ENCODE data around the gene PRKAG2. TPM values are rescaled to one million over a fixed set of nuclear protein-coding genes. Genes with fewer than 3 reads are reported as not detected.

The PRKAG2 gene
- total RNA-seq, 1 experiment from 2014 or later: 73.9 TPM

DNA sequence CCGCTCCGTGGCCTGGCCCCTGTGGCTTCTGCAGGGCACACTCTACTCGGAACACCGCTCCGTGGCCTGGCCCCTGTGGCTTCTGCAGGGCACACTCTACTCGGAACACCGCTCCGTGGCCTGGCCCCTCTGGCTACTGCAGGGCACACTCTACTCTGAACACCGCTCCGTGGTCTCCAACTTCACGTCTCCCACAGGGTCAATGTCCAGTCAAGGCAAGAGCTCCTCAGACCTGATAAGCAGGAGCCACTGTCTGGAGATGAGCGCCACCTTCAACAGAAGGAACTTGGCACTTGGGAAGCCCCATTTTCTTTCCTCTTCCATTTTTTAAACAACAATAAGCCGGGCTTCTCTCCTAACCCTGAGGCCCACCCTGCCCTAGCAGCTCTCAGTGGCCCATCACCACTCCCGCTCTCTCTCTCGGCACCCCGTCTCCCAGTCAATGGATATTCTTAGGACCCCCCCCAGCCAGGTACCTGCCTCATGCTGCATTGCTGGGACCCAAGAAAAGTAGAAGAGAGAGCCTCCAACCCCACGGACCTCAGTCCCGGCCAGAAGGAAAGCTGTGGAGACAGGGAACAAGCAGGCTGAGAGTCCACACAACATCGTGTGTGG lies 56.3 kb downstream of the PRKAG2 start:
- CTCF ChIA-PET: interaction anchor here (0.6 to 1.5 kb wide), 2 partner anchors 38 to 602 kb away, joined by 4 to 6 read pairs; no protein-coding TSS in a partner anchor
- no TSS peak for BruUV-seq (replicated peaks)

DNA sequence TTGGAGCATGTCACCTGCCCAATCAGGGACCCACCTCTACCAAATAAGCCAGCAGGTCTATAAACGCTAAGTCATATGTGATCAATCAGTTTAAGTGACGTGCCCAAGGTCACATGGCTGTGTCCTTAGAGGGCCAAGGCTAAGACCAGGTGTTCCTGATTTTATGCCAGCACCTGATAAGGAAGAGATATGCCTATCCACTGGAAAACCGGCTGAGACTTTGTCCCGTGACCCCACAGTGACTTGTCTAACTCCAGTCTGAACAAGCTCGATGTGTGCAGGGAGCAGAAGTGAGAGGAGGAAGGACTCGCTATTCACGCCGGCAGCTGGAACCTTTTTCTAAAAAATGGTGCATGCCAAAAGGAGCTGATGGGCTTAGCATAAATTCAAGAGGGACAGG lies 57.0 kb downstream of the PRKAG2 start:
- Mint-ChIP-seq H3K27ac (ENCODE audit: low read depth, unreplicated experiment) (no peak overlapping the region), H3K9me3 (ENCODE audit: unreplicated experiment) (no peaks in the 10 kb centered on the region), H3K36me3 (ENCODE audit: insufficient read depth, unreplicated experiment) (peaks cover 6% of the 10 kb centered on the region), H3K4me1 (ENCODE audit: insufficient read depth, unreplicated experiment) (no peaks in the 10 kb centered on the region), H3K4me3 (ENCODE audit: unreplicated experiment) (no peak overlapping the region), H3K27me3 (ENCODE audit: insufficient read depth, unreplicated experiment) (no peaks in the 10 kb centered on the region)
- TF ChIP-seq, protein P1, sequence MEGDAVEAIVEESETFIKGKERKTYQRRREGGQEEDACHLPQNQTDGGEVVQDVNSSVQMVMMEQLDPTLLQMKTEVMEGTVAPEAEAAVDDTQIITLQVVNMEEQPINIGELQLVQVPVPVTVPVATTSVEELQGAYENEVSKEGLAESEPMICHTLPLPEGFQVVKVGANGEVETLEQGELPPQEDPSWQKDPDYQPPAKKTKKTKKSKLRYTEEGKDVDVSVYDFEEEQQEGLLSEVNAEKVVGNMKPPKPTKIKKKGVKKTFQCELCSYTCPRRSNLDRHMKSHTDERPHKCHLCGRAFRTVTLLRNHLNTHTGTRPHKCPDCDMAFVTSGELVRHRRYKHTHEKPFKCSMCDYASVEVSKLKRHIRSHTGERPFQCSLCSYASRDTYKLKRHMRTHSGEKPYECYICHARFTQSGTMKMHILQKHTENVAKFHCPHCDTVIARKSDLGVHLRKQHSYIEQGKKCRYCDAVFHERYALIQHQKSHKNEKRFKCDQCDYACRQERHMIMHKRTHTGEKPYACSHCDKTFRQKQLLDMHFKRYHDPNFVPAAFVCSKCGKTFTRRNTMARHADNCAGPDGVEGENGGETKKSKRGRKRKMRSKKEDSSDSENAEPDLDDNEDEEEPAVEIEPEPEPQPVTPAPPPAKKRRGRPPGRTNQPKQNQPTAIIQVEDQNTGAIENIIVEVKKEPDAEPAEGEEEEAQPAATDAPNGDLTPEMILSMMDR (IDR thresholded peaks at IDR 0.05; ENCODE audit: unreplicated experiment): no peak
- intact Hi-C loops (cut with micrococcal nuclease): no loop called here
- no TSS peak for BruUV-seq (replicated peaks)
- ChIA-PET CTCF (interaction anchor here (0.5 to 1.5 kb wide), 3 partner anchors 38 to 50 kb away, joined by 3 to 6 read pairs (median 3); no protein-coding TSS in a partner anchor), POLR2A (no interaction called here)
- DNase-seq (ENCODE audit: unreplicated experiment): no peak

More for the DNA sequence above, 56.3 kb downstream of the PRKAG2 start:
- H3K4me1 Mint-ChIP-seq (ENCODE audit: insufficient read depth, unreplicated experiment): no peaks in the 10 kb centered on the region
- peaks cover 2% of the 10 kb centered on the region for H3K36me3 Mint-ChIP-seq (ENCODE audit: insufficient read depth, unreplicated experiment)
- POLR2A ChIA-PET: no interaction called here
- H3K27me3 Mint-ChIP-seq (ENCODE audit: insufficient read depth, unreplicated experiment): no peaks in the 10 kb centered on the region
- H3K9me3 Mint-ChIP-seq (ENCODE audit: unreplicated experiment): no peaks in the 10 kb centered on the region
- no peak for DNase-seq (ENCODE audit: unreplicated experiment)
- no peak overlapping the region for H3K27ac Mint-ChIP-seq (ENCODE audit: low read depth, unreplicated experiment)
- H3K4me3 Mint-ChIP-seq (ENCODE audit: unreplicated experiment): no peak overlapping the region
- intact Hi-C loops (cut with micrococcal nuclease): no loop called here
- TF ChIP-seq, protein P1 (IDR thresholded peaks at IDR 0.05; ENCODE audit: unreplicated experiment): no peak

DNA sequence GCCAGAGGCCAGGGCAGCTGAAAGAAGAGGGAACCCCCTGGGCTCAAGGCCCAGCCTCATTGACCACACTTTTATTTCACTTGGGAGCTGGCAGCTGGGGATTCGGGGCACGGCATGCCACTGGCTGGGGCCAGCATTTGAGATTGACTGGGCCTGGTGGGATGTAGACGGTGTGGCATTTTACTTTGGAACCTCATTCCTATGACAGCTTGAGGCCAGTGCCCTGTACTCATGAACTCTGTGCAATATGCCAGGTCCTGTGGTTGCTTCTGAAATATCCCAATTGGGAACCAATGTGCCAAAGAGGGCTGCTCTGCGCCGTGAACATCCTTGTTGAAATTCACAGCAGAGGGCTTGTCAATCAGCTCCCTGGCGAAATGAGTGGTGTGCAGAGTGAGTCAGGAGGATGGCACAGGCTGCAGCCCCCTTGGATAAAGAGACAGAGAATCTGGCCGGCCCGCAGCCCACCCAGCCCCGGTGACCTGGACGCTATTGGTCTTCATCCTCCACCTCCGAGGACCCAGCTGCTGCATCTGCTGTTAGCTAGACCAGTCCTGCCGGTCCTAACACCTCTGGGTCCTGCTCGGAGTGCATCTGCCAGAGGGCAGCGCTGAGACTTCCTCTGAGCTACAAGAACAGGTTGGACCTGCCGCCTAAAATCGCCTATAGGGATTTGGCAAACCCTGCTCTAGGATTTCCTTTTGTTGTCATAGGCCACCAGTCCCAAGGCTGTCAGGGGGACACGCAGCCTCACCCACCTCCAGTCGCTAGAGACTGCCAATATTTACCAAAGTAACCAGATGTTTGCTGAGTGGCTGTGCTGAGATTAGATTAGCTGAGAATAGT lies 58.0 kb downstream of the PRKAG2 start:
- Mint-ChIP-seq H3K4me3 (ENCODE audit: unreplicated experiment) (no peak overlapping the region), H3K27ac (ENCODE audit: low read depth, unreplicated experiment) (no peak overlapping the region), H3K27me3 (ENCODE audit: insufficient read depth, unreplicated experiment) (no peaks in the 10 kb centered on the region), H3K36me3 (ENCODE audit: insufficient read depth, unreplicated experiment) (peaks cover 6% of the 10 kb centered on the region), H3K9me3 (ENCODE audit: unreplicated experiment) (no peaks in the 10 kb centered on the region), H3K4me1 (ENCODE audit: insufficient read depth, unreplicated experiment) (peaks cover 2% of the 10 kb centered on the region)
- POLR2A ChIA-PET: no interaction called here
- DNase-seq (ENCODE audit: unreplicated experiment): no peak
- TF ChIP-seq, protein P1 (IDR thresholded peaks at IDR 0.05; ENCODE audit: unreplicated experiment): no peak
- intact Hi-C loops (cut with micrococcal nuclease): no loop called here
- CTCF ChIA-PET: interaction anchor here (0.6 to 1.5 kb wide), 3 partner anchors 14 to 910 kb away, joined by 3 to 6 read pairs (median 3); no protein-coding TSS in a partner anchor
- no TSS peak for BruUV-seq (replicated peaks)

DNA sequence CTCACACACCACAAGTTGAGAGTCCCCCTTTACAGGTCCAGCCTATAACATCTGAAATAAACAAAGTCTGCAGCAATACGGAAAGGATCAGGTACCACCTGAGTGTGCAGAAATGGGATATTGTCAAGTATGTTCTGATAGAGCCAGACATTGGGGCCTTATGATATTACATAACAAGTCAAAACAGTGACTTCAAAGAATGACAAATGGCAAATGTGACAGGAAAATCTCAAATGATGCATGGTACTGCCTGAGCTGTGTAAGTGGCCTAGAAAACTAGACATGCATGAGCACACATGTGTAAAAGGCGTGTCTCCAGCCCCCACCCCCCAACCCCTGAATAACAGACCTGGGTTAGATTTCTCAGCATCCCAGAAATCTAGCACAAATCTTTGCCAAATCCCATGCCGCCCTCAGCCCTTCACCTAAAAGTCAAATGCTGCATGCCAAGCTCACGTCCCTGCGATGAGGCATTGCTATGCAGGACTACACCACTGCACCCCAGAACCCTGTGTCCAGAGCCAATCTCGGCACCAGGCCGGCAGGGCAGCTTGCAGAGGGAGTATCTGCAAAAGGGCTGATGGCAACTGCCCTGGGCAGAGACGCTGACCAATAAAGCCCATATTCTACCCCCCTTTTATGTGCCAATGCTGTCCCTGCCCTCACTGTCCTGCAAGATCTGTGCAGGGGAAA lies 58.8 kb downstream of the PRKAG2 start:
- intact Hi-C loops (cut with micrococcal nuclease): no loop called here
- Mint-ChIP-seq H3K36me3 (ENCODE audit: insufficient read depth, unreplicated experiment) (peaks cover 6% of the 10 kb centered on the region), H3K9me3 (ENCODE audit: unreplicated experiment) (no peaks in the 10 kb centered on the region), H3K27ac (ENCODE audit: low read depth, unreplicated experiment) (no peak overlapping the region), H3K27me3 (ENCODE audit: insufficient read depth, unreplicated experiment) (no peaks in the 10 kb centered on the region), H3K4me1 (ENCODE audit: insufficient read depth, unreplicated experiment) (peaks cover 10% of the 10 kb centered on the region), H3K4me3 (ENCODE audit: unreplicated experiment) (no peak overlapping the region)
- POLR2A ChIA-PET: interaction anchor here (0.7 kb wide), 1 partner anchor 29 kb away, joined by 3 read pairs; no protein-coding TSS in a partner anchor
- no TSS peak for BruUV-seq (replicated peaks)
- DNase-seq (ENCODE audit: unreplicated experiment): no peak
- TF ChIP-seq, protein P1 (IDR thresholded peaks at IDR 0.05; ENCODE audit: unreplicated experiment): no peak
- CTCF ChIA-PET: interaction anchor here (0.7 kb wide), 1 partner anchor 910 kb away, joined by 3 read pairs; no protein-coding TSS in a partner anchor
